ENCODE data around the gene INO80.
"Not testable (repeated sequence)": the region's sequence is repeated elsewhere in the genome, so short reads cannot be mapped to it uniquely, and the experiment has no call there.

INO80 gene

DNA sequence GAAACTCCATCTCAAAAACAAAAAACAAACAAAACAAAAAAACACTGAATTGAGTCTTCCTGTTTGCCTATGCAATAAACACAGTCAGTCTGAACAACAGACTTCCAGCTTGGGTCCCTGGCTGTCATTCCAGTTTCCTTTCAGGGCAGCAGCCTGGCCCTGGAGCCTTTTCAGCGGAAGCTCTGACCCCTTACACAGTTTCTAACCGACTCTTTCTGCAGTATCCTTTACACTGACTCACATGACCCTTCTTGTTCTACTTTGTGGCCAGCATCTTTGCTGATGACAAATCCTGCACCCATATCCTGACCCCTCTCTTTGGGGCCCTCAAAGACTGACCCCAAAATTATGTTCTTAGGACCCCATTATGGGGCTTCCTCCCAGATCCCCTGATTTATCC is 38.3 kb upstream of the INO80 start:
- no peaks in the 10 kb centered on the region for H3K36me3 ChIP-seq
- H3K27me3 ChIP-seq (ENCODE audit: insufficient read depth, low read depth, severe bottlenecking) = no peaks in the 10 kb centered on the region
- TF ChIP-seq, protein P1, sequence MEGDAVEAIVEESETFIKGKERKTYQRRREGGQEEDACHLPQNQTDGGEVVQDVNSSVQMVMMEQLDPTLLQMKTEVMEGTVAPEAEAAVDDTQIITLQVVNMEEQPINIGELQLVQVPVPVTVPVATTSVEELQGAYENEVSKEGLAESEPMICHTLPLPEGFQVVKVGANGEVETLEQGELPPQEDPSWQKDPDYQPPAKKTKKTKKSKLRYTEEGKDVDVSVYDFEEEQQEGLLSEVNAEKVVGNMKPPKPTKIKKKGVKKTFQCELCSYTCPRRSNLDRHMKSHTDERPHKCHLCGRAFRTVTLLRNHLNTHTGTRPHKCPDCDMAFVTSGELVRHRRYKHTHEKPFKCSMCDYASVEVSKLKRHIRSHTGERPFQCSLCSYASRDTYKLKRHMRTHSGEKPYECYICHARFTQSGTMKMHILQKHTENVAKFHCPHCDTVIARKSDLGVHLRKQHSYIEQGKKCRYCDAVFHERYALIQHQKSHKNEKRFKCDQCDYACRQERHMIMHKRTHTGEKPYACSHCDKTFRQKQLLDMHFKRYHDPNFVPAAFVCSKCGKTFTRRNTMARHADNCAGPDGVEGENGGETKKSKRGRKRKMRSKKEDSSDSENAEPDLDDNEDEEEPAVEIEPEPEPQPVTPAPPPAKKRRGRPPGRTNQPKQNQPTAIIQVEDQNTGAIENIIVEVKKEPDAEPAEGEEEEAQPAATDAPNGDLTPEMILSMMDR (IDR thresholded peaks at IDR 0.05; ENCODE audit: low read depth, low read length) = no peak
- no peak overlapping the region for H3K4me3 ChIP-seq (ENCODE audit: low read depth, low read length)
- H3K9me3 ChIP-seq (ENCODE audit: severe bottlenecking) = no peaks in the 10 kb centered on the region
- H3K27ac ChIP-seq = no peak overlapping the region
- DNase-seq = no peak

DNA sequence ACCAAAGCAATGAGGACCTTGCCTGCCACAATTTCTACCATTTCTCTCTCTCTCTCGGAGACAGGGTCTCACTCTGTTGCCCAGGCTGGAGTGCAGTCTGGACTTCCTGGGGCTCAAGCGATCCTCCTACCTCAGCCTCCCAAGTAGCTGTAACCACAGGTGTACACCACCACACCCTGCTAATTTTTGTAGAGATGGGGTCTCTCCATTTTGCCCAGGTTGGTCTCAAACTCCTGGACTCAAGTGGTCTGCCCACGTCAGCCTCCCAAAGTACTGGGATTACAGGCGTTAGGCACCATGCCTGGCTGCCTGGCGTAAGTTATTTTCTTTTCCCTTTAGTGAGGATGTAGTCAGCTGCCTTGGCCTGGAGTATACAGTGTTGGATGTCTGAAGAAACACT is 37.7 kb upstream of the INO80 start:
- Histone ChIP-seq H3K27me3 (ENCODE audit: insufficient read depth, low read depth, severe bottlenecking) (no peaks in the 10 kb centered on the region), H3K4me3 (ENCODE audit: low read depth, low read length) (no peak overlapping the region), H3K36me3 (no peaks in the 10 kb centered on the region), H3K27ac (no peak overlapping the region), H3K9me3 (ENCODE audit: severe bottlenecking) (no peaks in the 10 kb centered on the region)
- DNase-seq = no peak
- TF ChIP-seq, protein P1 (IDR thresholded peaks at IDR 0.05; ENCODE audit: low read depth, low read length) = no peak

DNA sequence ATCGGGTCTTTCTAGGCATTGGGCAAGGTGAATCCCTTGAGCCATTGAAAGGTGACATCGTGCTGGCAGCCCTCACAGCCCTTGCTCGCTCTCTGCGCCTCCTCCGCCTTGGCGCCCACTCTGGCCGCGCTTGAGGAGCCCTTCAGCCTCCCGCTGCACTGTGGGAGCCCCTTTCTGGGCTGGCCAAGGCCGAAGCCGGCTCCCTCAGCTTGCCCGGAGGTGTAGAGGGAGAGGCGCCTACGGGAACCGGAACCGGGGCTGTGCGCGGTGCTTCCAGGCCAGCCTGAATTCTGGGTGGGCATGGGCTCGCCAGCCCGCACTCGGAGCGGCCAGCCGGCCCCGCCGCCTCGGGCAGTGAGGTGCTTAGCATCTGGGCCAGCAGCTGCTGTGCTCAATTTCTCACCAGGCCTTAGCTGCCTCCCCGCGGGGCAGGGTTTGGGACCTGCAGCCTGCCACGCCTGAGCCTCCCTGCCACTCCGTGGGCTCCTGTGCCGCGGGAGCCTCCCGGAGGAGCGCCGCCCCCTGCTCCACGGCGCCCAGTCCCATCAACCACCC is 35.4 kb upstream of the INO80 start:
- Histone ChIP-seq H3K36me3 (no peaks in the 10 kb centered on the region), H3K27ac (no peak overlapping the region), H3K9me3 (ENCODE audit: severe bottlenecking) (no peaks in the 10 kb centered on the region), H3K27me3 (ENCODE audit: insufficient read depth, low read depth, severe bottlenecking) (no peaks in the 10 kb centered on the region), H3K4me3 (ENCODE audit: low read depth, low read length) (no peak overlapping the region)
- no peak for DNase-seq
- TF ChIP-seq, protein P1 (IDR thresholded peaks at IDR 0.05; ENCODE audit: low read depth, low read length) = no peak

DNA sequence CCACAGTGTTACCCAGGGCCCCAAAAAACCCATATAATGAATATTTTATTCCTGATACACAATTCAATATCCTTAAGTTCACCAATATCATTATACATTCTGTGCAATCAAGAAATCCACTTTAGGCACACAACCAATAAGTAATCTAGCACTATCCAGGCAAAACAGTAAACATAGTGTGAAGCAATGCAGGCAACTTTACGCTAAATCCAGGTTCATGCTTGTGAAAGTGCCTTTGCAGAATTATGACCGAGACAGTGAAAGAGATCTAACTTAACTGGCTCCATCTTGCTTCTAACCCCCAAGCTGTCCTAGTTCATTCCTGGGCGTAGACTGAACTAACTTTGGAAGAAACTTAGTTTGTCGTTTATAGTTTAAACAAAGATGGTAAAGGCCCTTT is 34.2 kb upstream of the INO80 start:
- H3K27ac ChIP-seq = no peak overlapping the region

DNA sequence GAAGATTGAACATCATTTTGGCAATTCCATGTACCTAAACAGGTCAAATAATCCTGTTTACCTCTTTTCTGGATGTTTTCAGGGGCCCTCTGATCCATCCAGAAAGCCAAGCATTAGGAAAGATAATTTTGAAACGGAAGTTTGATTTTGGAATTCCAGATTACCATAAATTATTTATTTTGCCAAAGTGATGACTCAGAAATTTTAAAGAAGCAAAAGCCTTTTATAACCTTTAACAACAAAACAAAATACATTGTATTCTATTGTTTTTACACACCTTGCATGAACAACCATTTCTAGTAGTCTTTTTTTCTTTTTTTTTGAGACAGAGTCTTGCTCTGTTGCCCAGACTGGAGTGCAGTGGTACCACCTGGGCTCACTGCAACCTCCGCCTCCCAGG is 32.0 kb upstream of the INO80 start:
- DNase-seq = no peak
- no peak overlapping the region for H3K27ac ChIP-seq
- TF ChIP-seq, protein P1 (IDR thresholded peaks at IDR 0.05; ENCODE audit: low read depth, low read length) = no peak
- no peaks in the 10 kb centered on the region for H3K27me3 ChIP-seq (ENCODE audit: insufficient read depth, low read depth, severe bottlenecking)
- no peak overlapping the region for H3K4me3 ChIP-seq (ENCODE audit: low read depth, low read length)
- no peaks in the 10 kb centered on the region for H3K9me3 ChIP-seq (ENCODE audit: severe bottlenecking)
- H3K36me3 ChIP-seq = no peaks in the 10 kb centered on the region

More for the DNA sequence above, 34.2 kb upstream of the INO80 start:
- H3K9me3 ChIP-seq (ENCODE audit: severe bottlenecking) = no peaks in the 10 kb centered on the region
- H3K4me3 ChIP-seq (ENCODE audit: low read depth, low read length) = no peak overlapping the region
- TF ChIP-seq, protein P1 (IDR thresholded peaks at IDR 0.05; ENCODE audit: low read depth, low read length) = no peak
- no peak for DNase-seq
- H3K36me3 ChIP-seq = no peaks in the 10 kb centered on the region
- no peaks in the 10 kb centered on the region for H3K27me3 ChIP-seq (ENCODE audit: insufficient read depth, low read depth, severe bottlenecking)

DNA sequence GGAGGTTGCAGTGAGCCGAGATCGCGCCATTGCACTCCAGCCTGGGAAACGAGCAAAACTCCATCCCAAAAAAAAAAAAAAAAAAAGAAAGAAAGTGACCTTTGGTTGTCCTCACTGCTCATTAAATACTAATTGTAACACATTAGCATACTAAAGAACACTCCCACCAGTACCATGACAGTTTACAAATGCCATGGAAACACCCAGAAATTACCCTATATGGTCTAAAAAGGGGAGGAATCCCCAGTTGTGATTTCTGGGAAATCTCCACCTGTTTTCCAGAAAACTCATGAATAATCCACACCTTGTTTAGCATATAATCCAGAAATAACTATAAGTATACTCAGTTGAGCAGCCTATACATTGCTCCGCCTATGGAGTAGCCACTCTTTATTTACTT is 23.5 kb upstream of the INO80 start:
- Histone ChIP-seq H3K27me3 (ENCODE audit: insufficient read depth, low read depth, severe bottlenecking) (no peaks in the 10 kb centered on the region), H3K9me3 (ENCODE audit: severe bottlenecking) (no peaks in the 10 kb centered on the region), H3K27ac (no peak overlapping the region), H3K4me3 (ENCODE audit: low read depth, low read length) (no peak overlapping the region), H3K36me3 (no peaks in the 10 kb centered on the region)
- TF ChIP-seq, protein P1 (IDR thresholded peaks at IDR 0.05; ENCODE audit: low read depth, low read length) = no peak
- DNase-seq = no peak

DNA sequence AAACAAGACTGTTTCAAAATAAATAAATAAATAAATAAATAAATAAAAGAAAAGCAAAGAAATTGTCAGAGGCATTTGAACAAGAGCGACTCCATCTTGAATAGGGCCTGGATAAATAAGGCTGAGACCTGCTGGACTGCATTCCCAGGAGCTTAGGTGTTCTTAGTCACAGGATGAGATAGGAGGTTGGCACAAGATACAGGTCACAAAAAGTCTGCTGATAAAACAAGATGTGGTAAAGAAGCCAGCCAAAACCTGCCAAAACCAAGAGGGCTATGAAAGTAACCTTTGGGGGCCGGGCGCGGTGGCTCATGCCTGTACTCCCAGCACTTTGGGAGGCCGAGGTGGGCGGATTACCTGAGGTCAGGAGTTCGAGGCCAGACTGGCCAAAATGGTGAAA is 23.0 kb upstream of the INO80 start:
- not testable (repeated sequence) for H3K9me3 ChIP-seq (ENCODE audit: severe bottlenecking); H3K27ac ChIP-seq; H3K27me3 ChIP-seq (ENCODE audit: insufficient read depth, low read depth, severe bottlenecking); H3K36me3 ChIP-seq; H3K4me3 ChIP-seq (ENCODE audit: low read depth, low read length); DNase-seq

DNA sequence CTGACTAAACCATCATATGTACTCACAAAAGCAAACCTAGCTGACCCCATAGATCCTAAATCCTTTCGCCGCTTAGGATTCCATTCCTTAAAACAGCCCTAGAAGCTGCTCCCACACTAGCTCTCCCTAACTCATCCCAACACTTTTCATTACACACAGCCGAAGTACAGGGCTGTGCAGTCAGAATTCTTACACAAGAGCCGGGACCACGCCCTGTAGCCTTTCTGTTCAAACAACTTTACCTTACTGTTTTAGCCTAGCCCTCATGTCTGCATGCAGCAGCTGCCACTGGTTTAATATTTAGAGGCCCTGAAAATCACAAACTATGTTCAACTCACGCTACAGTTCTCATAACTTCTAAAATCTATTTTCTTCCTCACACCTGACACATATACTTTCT is 19.5 kb upstream of the INO80 start:
- H3K4me3 ChIP-seq (ENCODE audit: low read depth, low read length); H3K27me3 ChIP-seq (ENCODE audit: insufficient read depth, low read depth, severe bottlenecking); H3K9me3 ChIP-seq (ENCODE audit: severe bottlenecking); H3K36me3 ChIP-seq; DNase-seq; H3K27ac ChIP-seq: not testable (repeated sequence)
